Liver (tissue), 3 donors: ENCODE data around the gene ANKMY2.

Experiments
- CTCF ChIP-seq: fragments of 150-350 bp; IDR thresholded peaks from 2 replicates; pipeline ENCODE4 v1.5.1; 2017; ENCODE audit warnings: improper control_type of control experiment, low read depth, low read length; ENCODE audit not compliant: missing input control
- EGR1 ChIP-seq, 2 donors: IDR thresholded peaks; 2 replicates each; pipeline ENCODE4 v1.6.1; 2016 to 2018; ENCODE audit warnings: antibody characterized with exemption in 2 of 2, low read depth in 2 of 2
- FOXA1 ChIP-seq: IDR thresholded peaks from 2 replicates; pipeline ENCODE4 v1.6.1; 2016; ENCODE audit warnings: antibody characterized with exemption
- FOXA2 ChIP-seq: IDR thresholded peaks from 2 replicates; pipeline ENCODE4 v1.6.1; 2016; ENCODE audit warnings: antibody characterized with exemption
- GABPA ChIP-seq, 2 donors: IDR thresholded peaks in 1 of 2; conservative IDR thresholded peaks in 1 of 2; 2 replicates each; pipeline ENCODE4 v1.6.1; 2016; ENCODE audit warnings: antibody characterized with exemption in 2 of 2, mild to moderate bottlenecking in 1 of 2, moderate library complexity in 1 of 2
- JUND ChIP-seq, 2 donors: IDR thresholded peaks; 2 replicates each; pipeline ENCODE4 v1.6.1; 2016; ENCODE audit warnings: antibody characterized with exemption in 2 of 2
- MAX ChIP-seq: IDR thresholded peaks from 2 replicates; pipeline ENCODE4 v1.6.1; 2016; ENCODE audit warnings: antibody characterized with exemption
- RAD21 ChIP-seq, 2 donors: IDR thresholded peaks; 2 replicates each; pipeline ENCODE4 v1.6.1; 2016; ENCODE audit warnings: antibody characterized with exemption in 2 of 2, mild to moderate bottlenecking in 2 of 2
- RXRA ChIP-seq, 2 donors: IDR thresholded peaks; 2 replicates each; pipeline ENCODE4 v1.6.1; 2017 to 2018; ENCODE audit warnings: antibody characterized with exemption in 2 of 2, mild to moderate bottlenecking in 1 of 2
- SP1 ChIP-seq: IDR thresholded peaks from 2 replicates; pipeline ENCODE4 v1.6.1; 2018; ENCODE audit warnings: antibody characterized with exemption, mild to moderate bottlenecking
- TAF1 ChIP-seq: conservative IDR thresholded peaks from 2 replicates; pipeline ENCODE4 v1.6.1; 2016; ENCODE audit warnings: antibody characterized with exemption, mild to moderate bottlenecking
- YY1 ChIP-seq: IDR thresholded peaks from 2 replicates; pipeline ENCODE4 v1.6.1; 2016; ENCODE audit warnings: antibody characterized with exemption, mild to moderate bottlenecking
- ZBTB33 ChIP-seq: IDR thresholded peaks from 2 replicates; pipeline ENCODE4 v1.6.1; 2016; ENCODE audit warnings: antibody characterized with exemption
- TF ChIP-seq, protein P1 (sequence below): IDR thresholded peaks from 2 replicates; pipeline ENCODE4 v1.6.1; 2016; ENCODE audit warnings: antibody characterized with exemption, mild to moderate bottlenecking
- donor health status: healthy.
- donor health status: healthy.

GRCh38 chr7:16611711-16612110 lies 33.8 kb downstream of the ANKMY2 start:
- TF ChIP-seq CTCF (no peak), TAF1 (no peak), YY1 (no peak), ZBTB33 (no peak), RAD21 (IDR thresholded peaks at IDR 0.05) (no peak), FOXA1 (no peak), EGR1 (IDR thresholded peaks at IDR 0.05; ENCODE audit: low read depth in 2 of 2) (no peak), FOXA2 (no peak), GABPA (IDR thresholded peaks at IDR 0.05 in 1 of 2, conservative IDR thresholded peaks at IDR 0.05 in 1 of 2) (no peak), RXRA (IDR thresholded peaks at IDR 0.05) (no peak), MAX (no peak), SP1 (no peak), JUND (IDR thresholded peaks at IDR 0.05) (no peak)
- TF ChIP-seq, protein P1, sequence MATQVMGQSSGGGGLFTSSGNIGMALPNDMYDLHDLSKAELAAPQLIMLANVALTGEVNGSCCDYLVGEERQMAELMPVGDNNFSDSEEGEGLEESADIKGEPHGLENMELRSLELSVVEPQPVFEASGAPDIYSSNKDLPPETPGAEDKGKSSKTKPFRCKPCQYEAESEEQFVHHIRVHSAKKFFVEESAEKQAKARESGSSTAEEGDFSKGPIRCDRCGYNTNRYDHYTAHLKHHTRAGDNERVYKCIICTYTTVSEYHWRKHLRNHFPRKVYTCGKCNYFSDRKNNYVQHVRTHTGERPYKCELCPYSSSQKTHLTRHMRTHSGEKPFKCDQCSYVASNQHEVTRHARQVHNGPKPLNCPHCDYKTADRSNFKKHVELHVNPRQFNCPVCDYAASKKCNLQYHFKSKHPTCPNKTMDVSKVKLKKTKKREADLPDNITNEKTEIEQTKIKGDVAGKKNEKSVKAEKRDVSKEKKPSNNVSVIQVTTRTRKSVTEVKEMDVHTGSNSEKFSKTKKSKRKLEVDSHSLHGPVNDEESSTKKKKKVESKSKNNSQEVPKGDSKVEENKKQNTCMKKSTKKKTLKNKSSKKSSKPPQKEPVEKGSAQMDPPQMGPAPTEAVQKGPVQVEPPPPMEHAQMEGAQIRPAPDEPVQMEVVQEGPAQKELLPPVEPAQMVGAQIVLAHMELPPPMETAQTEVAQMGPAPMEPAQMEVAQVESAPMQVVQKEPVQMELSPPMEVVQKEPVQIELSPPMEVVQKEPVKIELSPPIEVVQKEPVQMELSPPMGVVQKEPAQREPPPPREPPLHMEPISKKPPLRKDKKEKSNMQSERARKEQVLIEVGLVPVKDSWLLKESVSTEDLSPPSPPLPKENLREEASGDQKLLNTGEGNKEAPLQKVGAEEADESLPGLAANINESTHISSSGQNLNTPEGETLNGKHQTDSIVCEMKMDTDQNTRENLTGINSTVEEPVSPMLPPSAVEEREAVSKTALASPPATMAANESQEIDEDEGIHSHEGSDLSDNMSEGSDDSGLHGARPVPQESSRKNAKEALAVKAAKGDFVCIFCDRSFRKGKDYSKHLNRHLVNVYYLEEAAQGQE: no peak
